MM.1S (cell line): ENCODE data around the gene EGR4.

Source experiments
- DNase-seq: peaks from one replicate; pipeline ENCODE4 v3.0.0-alpha.2; 2015
- H2AFZ ChIP-seq: fragments of 300-600 bp; sonication (generic); 2 replicates; pipeline ENCODE4 v1.6.0; 2016; ENCODE audit warnings: antibody characterized with exemption, low read length
- H3F3A ChIP-seq: fragments of 300-600 bp; sonication (generic); 2 replicates; pipeline ENCODE4 v1.6.1; 2016; ENCODE audit warnings: mild to moderate bottlenecking, antibody characterized with exemption, low read length, moderate library complexity, mixed read lengths; ENCODE audit not compliant: insufficient read depth
- H3K27ac ChIP-seq: fragments of 300-600 bp; sonication (generic); 2 replicates; pipeline ENCODE4 v1.5.1; 2016; ENCODE audit warnings: mild to moderate bottlenecking, low read length
- H3K27me3 ChIP-seq: fragments of 300-600 bp; sonication (generic); replicated peaks from 2 replicates; pipeline ENCODE4 v1.6.0; 2016; ENCODE audit warnings: low read length; ENCODE audit not compliant: insufficient read depth
- H3K36me3 ChIP-seq: fragments of 300-600 bp; sonication (generic); replicated peaks from 2 replicates; pipeline ENCODE4 v1.6.1; 2016; ENCODE audit warnings: mild to moderate bottlenecking, low read length, mixed read lengths; ENCODE audit not compliant: insufficient read depth
- H3K4me1 ChIP-seq: fragments of 300-600 bp; sonication (generic); 2 replicates; pipeline ENCODE4 v1.6.1; 2016; ENCODE audit warnings: low read length, mixed read lengths
- H3K4me2 ChIP-seq: fragments of 300-600 bp; sonication (generic); 2 replicates; pipeline ENCODE4 v1.6.0; 2016; ENCODE audit warnings: low read depth, low read length
- H3K4me3 ChIP-seq: fragments of 300-600 bp; sonication (generic); 2 replicates; pipeline ENCODE4 v1.5.1; 2016; ENCODE audit warnings: low read length, mixed read lengths
- H3K79me2 ChIP-seq: fragments of 300-600 bp; sonication (generic); 2 replicates; pipeline ENCODE4 v1.6.1; 2016; ENCODE audit warnings: mixed run types, low read length, mixed read lengths
- H3K9ac ChIP-seq: fragments of 300-600 bp; sonication (generic); 2 replicates; pipeline ENCODE4 v1.6.1; 2016; ENCODE audit warnings: low read length, mixed read lengths
- H3K9me2 ChIP-seq: fragments of 300-600 bp; sonication (generic); replicated peaks from 2 replicates; pipeline ENCODE4 v1.6.1; 2016; ENCODE audit warnings: mild to moderate bottlenecking, low read length, mixed read lengths; ENCODE audit not compliant: insufficient read depth
- H3K9me3 ChIP-seq: fragments of 300-600 bp; sonication (generic); replicated peaks from 2 replicates; pipeline ENCODE4 v1.6.1; 2016; ENCODE audit warnings: mild to moderate bottlenecking, low read length, mixed read lengths; ENCODE audit not compliant: insufficient read depth
- H4K20me1 ChIP-seq: fragments of 300-600 bp; sonication (generic); 2 replicates; pipeline ENCODE4 v1.6.1; 2016; ENCODE audit warnings: mild to moderate bottlenecking, low read length, moderate library complexity, mixed read lengths; ENCODE audit not compliant: insufficient read depth
- EZH2 ChIP-seq: fragments of 300-600 bp; sonication (generic); optimal IDR thresholded peaks from 2 replicates; pipeline ENCODE3; 2017; ENCODE audit warnings: low read depth, mild to moderate bottlenecking, antibody characterized with exemption, low read length, mixed read lengths
- EZH2phosphoT487 ChIP-seq: fragments of 300-600 bp; sonication (generic); IDR thresholded peaks from 2 replicates; pipeline ENCODE4 v1.6.1; 2018; ENCODE audit warnings: antibody characterized with exemption, low read length
- TF ChIP-seq, protein P1 (sequence below): fragments of 300-600 bp; sonication (generic); IDR thresholded peaks from 2 replicates; pipeline ENCODE4 v1.5.1; 2016; ENCODE audit warnings: antibody characterized with exemption, low read length, mixed read lengths

The EGR4 gene

DNA sequence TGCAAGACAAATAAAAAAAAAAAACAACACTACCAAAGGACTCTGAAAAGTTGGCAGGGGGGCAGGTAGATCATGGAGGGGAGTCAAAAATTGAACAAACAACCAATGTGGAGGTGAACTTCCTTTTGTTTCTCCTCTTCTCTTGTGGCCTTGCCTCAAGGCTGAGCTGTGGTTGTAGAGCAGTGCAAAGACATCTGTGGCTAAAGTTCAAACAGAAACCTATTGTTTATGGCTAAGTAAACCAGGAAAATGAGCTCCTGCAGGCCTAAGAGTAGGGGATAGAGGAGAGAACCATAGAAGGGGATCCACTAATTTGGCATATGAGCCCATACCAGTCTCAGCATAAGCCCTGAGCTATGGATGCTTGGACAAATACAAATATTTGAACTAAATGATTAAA is 40.2 kb upstream of the EGR4 start:
- H3F3A ChIP-seq = no peaks in the 10 kb centered on the region
- H3K9ac ChIP-seq = no peak overlapping the region
- TF ChIP-seq EZH2phosphoT487 (no peak), EZH2 (no peak)
- TF ChIP-seq, protein P1, sequence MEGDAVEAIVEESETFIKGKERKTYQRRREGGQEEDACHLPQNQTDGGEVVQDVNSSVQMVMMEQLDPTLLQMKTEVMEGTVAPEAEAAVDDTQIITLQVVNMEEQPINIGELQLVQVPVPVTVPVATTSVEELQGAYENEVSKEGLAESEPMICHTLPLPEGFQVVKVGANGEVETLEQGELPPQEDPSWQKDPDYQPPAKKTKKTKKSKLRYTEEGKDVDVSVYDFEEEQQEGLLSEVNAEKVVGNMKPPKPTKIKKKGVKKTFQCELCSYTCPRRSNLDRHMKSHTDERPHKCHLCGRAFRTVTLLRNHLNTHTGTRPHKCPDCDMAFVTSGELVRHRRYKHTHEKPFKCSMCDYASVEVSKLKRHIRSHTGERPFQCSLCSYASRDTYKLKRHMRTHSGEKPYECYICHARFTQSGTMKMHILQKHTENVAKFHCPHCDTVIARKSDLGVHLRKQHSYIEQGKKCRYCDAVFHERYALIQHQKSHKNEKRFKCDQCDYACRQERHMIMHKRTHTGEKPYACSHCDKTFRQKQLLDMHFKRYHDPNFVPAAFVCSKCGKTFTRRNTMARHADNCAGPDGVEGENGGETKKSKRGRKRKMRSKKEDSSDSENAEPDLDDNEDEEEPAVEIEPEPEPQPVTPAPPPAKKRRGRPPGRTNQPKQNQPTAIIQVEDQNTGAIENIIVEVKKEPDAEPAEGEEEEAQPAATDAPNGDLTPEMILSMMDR = no peak
- H3K4me3 ChIP-seq = no peak overlapping the region
- H3K4me1 ChIP-seq = peaks cover 11% of the 10 kb centered on the region
- H3K9me3 ChIP-seq = no peaks in the 10 kb centered on the region
- H3K9me2 ChIP-seq = no peaks in the 10 kb centered on the region
- H3K4me2 ChIP-seq = no peak overlapping the region
- DNase-seq = no peak
- no peaks in the 10 kb centered on the region for H3K79me2 ChIP-seq
- no peaks in the 10 kb centered on the region for H3K36me3 ChIP-seq
- no peaks in the 10 kb centered on the region for H4K20me1 ChIP-seq
- H3K27ac ChIP-seq = no peak overlapping the region
- no peaks in the 10 kb centered on the region for H3K27me3 ChIP-seq
- no peak overlapping the region for H2AFZ ChIP-seq

DNA sequence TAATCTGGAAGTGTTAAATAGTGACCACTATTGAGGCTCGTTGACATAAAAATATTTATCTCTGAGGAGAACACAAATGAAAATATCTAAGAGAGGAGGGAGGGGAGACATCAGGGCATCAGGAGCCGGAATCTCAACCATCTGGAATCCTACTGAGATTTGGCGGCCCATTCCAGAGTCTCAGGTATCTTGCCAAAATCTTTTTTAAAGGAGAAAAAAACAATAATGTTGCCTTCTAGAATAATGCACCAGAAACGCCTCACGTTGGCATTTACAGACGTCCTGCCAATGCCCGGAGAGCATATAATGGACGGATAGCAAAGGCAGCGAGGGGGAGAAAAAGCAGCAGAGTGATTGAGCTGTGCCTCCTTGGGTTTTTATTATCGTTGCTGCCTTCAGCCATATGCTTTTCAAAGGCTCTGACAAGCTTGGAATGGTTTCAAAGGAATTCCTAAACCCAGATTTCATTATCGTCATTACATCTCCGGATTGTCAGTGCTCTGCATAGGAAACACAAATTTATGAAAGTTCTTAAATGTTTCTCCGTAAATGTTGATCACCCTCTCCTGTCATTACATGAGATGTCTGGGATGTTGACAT is 30.9 kb upstream of the EGR4 start:
- Histone ChIP-seq H3K4me3 (no peak overlapping the region), H3K4me1 (no peaks in the 10 kb centered on the region), H2AFZ (no peak overlapping the region), H4K20me1 (no peaks in the 10 kb centered on the region), H3K79me2 (no peaks in the 10 kb centered on the region), H3K27ac (no peak overlapping the region), H3F3A (no peaks in the 10 kb centered on the region), H3K36me3 (no peaks in the 10 kb centered on the region), H3K9me3 (no peaks in the 10 kb centered on the region), H3K4me2 (no peak overlapping the region), H3K9me2 (no peaks in the 10 kb centered on the region), H3K9ac (no peak overlapping the region), H3K27me3 (no peaks in the 10 kb centered on the region)
- TF ChIP-seq EZH2 (no peak), EZH2phosphoT487 (no peak)
- TF ChIP-seq, protein P1 = no peak
- no peak for DNase-seq

DNA sequence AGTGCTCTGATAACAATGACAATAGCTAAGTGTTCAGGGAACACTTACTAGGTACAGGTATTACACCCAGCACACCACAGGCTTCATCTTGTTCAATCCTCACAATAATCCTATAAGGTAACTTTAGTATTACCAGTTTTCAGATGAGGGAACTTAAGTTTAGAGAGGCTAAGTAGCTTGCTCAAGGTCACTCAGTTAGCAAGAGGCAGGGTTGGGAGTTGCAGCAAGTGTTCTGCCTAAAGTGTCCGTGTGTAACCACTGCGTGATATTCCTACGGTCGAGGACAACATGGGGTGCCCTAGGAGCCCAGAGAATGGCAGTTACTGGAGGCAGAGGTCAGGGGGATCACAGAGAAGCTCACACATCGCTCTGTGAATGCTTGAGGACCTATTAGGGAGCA is 30.2 kb upstream of the EGR4 start:
- DNase-seq = no peak
- H3K9me3 ChIP-seq = no peaks in the 10 kb centered on the region
- no peaks in the 10 kb centered on the region for H3K9me2 ChIP-seq
- no peaks in the 10 kb centered on the region for H3F3A ChIP-seq
- H3K27ac ChIP-seq = no peak overlapping the region
- H3K4me1 ChIP-seq = no peaks in the 10 kb centered on the region
- H3K4me2 ChIP-seq = no peak overlapping the region
- H3K79me2 ChIP-seq = no peaks in the 10 kb centered on the region
- no peaks in the 10 kb centered on the region for H3K36me3 ChIP-seq
- H4K20me1 ChIP-seq = no peaks in the 10 kb centered on the region
- H3K27me3 ChIP-seq = no peaks in the 10 kb centered on the region
- H3K9ac ChIP-seq = no peak overlapping the region
- H3K4me3 ChIP-seq = no peak overlapping the region
- no peak overlapping the region for H2AFZ ChIP-seq
- TF ChIP-seq, protein P1 = no peak
- TF ChIP-seq EZH2 = no peak
- no peak for TF ChIP-seq EZH2phosphoT487
